HS-27A (cell line): ENCODE measurements around the gene LRP1B.

Experiments used
- DNase-seq: peaks from one replicate; pipeline ENCODE4 v3.0.0-alpha.2; 2012; ENCODE audit warnings: low read depth, missing footprints

The LRP1B gene

DNA sequence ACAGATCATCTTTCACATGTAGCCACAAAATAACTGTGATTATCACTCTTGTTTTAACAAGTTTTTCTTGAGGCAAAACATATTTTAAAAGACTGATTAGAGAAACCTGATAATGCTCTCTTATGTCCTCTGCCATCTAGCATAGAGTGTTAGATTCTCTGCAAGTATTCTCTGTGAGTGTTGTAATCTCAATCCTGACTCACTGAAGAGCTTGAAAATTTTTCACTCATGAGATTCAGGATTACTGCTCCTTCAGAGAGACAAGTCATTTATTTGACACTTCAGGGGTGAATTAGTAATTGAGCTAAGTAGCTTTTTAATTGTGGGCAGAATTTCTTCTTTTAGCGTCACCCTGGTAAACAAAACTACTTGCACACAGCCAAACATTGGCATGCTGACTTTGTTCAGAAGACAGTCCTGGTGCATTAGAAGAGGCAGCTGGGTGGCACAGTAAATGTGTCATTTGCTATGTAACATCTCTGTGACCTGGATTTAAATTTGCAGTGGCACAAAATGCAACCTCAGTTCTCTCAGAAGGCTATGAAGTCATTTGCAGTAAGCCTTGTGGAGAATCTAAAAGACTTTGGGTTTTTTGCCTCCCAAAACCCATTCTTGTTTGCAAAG is 172.9 kb downstream of the LRP1B start:
- no peak for DNase-seq

DNA sequence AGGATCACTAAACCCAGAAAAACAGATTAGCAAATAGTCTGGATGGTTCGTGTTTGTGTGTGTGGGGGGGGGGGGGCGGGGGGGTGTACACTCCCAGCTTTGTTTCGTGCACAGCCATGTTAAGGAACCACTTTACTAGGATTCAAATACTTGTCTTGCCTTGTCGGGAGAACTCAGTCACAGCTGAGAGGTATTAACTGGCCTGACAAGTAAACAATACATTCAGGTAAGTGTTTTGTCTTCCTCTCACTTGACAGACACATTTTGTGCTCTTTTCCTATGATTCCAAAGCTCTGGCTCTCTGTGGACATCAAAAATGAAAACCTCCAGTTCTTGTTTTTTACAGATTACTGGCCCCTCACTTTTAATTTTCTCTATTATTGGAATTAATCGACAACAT is 173.5 kb downstream of the LRP1B start:
- no peak for DNase-seq

DNA sequence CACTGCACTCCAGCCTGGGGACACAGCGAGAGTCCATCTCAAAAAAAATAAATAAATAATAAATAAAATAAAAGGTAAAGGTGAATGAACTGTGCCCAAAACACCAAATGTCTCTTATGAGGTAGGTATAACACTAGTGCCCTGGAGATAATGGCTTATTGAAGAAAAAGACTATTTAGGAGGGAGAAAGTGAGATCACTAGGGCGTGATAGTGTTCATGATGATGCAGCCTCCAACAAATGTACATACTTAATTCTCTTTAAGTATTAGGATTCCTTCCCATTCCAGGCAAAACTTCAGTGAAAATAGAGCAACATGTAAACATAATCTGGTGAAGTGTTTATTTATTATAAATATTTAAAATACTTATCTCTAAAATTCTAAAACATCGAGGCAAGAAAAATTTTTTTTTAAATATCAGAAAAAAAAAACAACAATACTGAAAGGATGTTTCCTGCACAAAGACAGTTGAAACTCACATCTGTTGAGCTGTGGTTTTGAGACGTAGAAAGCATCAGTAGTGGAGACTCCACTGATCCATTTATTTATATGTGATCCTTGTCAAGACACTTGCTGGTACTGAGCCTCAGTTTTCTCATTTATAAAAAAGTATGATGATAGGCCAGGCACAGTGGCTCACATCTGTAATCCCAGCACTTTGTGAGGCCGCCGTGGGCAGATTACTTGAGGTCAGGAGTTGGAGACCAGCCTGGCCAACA is 183.3 kb downstream of the LRP1B start:
- no peak for DNase-seq

DNA sequence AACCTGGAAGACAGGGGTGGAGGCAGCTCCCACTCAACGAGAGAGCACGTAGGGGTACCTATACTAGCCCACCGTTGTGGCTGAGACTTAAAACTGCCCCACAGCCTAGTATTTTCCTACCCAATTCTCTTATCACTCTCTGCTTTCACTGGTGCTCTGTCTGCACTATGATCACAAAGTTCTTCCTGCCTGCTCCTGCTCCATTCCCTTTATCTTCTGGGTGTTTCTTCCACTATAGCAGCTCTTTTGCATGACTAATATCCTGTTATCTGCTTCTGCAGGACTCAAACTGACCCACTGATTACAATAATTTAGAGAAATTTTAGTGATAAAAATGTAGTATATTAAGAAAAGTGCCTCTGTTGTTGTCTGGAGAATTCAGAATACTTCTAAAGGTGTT is 184.8 kb downstream of the LRP1B start:
- DNase-seq: no peak

DNA sequence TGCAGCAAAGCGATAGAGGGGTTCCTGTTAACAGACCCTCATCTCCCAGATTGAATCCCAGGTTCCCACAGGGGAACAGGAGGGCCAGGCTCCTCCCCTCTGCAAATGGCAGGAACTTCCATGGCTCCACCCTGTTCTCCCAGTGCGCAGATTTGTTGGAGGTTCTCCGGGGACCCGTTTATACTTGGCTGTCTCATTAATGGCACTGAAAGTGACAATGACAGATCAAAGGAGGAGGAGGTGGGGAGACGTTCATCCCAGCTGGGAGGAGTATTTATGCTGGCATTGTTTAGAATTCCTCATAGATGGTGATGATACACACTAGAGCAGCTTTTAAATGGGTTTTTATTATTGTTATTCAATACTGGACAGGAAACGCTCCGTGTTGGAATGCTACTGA is 186.9 kb downstream of the LRP1B start:
- no peak for DNase-seq

DNA sequence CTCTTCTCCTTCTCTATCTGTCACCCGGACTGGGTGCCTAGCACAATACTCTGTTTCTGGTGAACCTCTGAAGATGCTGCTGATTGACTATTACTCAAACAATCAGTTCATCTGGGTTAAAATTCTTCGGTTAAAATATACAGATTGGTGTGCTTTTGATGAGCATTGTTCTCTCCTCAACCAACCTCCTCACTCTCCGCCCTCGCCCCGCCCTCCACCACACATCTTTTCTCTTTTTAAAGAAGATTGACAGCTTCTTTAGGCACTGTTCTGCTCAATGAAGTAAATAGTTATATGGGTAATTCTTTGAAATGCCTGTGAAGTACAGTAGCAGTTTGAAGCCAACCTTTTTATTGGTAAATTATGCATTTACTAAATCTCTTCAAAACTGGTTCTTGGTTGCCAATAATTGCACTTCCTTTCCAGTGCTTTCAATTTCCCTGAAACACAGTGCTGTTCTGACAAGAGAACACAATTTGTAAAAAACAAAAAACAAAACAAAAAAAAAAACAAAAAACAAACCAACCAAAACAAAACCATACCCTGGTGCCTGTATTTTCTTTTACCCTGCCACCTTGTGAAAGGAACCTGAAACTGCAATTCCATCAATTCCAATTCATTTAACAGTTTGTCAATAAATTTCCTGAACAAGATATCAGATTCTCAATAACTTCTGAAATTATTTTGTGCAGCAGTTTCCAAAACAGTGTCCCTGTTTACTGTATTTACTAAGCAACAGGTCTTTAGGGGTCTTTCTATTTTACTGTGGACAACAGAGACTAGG is 188.6 kb downstream of the LRP1B start:
- DNase-seq: no peak

DNA sequence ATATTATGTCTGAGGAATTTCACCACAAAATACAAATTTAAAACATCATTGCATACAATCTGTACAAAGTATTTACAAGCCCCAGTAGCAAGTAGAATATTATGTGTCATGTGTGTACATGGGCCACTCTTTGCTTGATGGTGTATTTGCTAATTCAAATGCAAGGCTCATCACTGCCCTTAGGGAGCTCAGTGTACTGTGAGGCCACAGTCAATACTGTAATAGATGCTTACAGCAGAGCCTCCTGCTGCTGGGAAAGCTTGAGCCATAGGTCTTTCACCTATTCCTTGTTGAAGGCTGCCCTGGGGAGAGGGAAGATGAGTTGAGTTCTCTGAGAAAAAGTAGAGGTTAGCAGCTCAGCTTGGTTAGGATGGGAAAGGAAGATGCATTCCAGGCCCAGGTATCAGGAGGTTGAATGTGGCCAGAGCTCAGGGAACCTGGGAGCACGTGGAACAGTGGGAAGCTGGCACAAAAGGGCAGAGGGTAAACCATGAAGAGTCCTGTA is 189.6 kb downstream of the LRP1B start:
- no peak for DNase-seq

DNA sequence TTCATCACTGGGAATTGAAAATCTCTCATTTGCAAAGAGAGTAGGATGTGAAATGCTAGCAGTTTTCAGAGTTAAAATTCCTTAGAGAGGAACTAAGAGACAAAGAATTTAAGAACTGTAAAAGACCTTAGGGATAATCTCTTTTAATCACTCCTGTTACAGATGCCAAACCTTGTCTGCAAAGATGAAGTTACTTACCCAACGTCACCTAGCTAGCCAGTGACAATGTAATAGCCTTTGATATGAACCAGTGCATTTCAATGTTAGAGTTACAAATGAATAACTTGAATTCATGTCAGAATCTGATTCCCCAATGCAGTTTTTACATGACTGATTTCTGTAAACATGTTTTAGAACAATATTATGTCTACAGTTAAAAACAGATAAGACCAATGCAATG is 190.1 kb downstream of the LRP1B start:
- DNase-seq: no peak

DNA sequence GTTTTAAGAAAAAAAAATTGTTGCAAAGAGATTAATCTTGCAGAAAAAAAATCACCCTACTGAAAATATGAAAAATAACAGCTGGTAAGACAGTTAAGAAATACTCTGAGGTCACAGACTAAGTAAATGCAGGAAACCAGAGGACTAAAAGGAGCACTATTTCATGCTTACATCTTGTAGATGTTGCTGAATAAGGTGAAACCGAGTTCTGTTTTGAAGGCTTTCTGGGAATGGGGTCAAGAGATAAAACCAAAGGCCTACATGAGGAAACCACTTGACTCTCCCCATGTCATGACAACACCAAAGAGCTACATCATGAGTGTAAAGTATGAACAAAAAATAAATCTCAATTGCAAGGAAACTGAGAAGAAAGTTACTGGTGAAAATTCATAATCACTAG is 197.6 kb downstream of the LRP1B start:
- DNase-seq: no peak

DNA sequence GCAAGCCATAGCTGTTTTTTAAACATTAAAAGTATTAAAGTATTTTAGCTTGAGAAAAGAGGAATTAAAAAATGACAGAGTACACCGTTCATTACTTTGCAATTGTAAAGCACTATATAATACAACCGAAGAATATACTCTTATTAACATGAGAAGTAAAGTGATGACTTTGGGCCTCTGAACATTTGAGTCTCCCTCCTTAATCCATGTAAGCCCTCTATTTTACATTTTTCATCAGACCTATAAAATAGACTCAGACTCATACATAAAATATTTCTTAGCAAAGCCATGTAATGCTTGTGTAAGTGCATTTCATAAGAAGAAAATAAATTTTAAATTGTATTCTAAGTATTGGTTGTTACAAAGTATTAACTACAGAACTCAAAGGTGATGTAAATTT is 198.6 kb downstream of the LRP1B start:
- no peak for DNase-seq

DNA sequence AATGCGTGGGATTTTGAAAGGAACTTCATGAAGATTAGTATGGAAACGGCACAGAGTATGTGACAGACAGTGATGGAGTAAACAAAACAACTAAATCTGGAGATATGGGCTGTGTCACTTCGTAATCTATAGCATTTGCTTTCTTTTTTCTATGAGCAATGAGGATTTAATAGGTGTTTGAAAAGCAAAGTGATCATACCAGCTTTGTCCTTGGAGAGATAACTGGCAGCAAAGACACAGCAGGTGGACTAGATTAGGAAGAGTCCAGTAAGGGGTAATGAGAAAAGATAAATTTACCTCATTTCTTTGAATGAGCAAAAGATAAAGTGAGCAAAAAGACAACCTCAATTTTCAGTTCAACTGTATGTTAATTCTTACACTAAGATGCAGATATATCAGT is 199.0 kb downstream of the LRP1B start:
- DNase-seq: no peak

DNA sequence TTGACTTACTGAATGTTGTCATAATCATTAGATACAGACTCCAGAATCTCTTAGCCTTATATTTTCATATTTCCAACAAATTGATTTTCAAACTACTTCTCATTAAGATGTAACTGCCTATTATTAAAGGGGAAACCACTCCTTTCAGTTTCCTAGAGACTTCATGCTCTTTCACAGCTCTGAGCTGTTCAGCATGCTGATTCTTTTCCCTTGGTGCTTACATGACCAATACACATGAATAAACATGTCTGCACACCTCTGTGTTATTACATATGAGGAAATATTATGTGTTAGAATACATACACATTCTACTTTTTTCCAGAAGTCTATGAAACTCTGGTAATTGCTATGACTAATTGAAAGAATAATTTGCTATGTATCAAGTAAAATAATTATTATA is 200.0 kb downstream of the LRP1B start:
- no peak for DNase-seq

DNA sequence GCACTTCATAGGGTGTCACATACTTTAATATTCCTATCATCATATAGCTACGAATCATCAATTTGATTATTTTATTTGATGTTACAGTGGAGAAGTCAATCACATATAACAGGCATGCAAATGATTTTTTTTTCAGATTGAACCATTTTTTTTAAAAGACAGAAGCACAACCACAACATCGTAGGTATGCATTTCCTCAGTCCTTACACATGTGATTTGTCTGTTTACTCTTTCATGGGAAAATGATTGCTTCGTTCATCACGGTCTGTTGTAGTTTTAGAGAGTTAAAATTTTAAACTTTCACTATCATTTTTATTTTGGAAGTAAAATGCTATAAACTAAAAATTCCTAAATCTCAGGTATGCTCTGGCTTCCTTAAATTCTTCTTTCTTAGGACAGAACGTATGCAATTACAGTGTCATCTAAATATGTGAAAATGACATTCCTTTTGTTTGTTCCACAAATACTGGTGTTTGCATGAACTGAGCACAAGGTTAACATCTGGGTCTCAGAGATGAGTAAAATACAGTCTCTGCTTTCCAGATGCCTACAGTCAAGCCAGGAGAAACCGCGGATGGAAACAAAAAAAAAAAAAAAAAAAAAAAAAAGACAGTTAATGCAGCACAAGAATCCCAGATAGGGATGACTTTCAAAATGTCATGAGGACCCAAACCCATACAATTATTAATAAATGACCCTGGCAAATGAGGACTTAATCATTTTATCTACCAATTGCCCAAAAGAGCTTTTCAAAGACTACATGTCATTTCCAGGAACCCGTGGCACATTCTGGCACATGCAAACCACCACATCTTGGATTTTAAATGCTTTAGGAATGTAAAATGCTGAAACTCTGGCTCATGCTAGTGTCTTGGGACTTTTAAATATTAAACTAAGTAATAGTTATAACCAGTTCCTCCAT is 201.2 kb downstream of the LRP1B start:
- DNase-seq: no peak

DNA sequence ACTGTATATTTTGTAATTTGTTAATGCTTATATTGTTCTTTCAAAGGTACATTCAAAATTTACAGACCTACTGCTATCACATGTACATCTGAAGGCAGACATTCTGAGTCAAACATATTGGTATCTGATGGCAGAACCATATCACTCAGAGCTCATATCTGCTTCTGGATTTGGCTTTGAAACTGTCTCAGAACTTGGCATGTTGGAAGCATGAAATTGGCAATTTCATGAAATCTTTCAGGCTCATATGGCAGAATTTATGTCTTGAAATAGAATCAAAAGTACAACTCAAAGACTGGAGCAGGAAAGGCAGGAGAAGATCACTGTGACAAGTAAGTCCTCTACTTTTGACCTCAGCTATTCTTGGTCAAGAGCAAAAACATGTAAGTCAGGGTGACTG is 202.3 kb downstream of the LRP1B start:
- DNase-seq: no peak

DNA sequence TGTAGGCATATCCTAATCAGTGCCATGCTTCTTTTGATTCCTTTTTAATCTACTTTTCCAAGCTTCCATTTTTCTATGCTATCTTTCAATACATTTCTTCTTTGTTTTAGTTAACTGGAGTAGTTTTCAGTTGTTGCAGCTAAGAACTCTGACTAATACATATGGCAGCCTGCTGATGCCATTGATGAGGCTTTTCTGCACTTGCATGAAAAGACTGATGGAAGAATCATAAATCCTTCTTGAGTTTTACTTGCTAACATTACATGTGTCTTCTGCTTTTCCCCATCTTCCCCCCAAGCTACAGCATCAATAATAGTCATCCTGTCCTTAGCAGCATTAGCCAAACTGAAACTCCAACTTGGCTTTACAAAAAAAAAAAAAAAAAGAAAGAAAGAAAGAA is 203.3 kb downstream of the LRP1B start:
- DNase-seq: no peak

DNA sequence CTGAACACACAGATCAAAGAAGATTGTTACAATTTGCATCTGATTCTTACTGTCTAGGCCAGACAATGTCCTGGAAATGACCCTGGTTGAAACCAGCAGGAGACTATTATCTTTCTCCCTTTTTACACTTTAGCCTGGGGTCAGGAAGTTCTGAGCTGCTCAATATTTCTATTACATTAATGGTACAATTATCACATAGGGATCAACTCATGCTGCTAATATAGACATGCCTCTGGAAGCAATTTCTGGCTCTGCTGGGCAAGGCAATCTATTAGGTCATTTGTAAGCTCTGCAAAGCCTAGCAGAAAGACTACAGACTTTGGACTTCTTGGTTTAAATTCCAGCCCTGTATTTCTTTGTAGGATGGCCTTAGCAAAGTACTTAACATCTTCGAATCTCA is 205.3 kb downstream of the LRP1B start:
- DNase-seq: no peak

DNA sequence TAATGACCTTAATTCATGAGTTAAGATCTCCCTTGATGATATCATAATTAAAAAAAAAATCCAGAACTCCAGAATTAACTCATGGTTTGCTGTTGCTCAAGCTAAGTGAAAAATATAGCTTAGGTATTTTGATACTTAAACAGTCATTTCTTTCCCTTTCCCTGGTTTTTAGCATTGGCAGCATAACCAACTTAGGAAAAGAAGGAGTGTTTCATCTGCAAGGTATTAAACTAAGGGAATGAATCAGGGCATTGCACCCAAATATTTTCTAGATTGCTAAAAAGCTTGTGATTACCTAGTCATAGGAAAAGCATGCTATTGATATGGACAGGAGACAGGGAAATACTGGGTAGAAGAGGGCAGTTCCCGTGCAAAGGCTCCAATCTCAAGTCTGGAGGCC is 207.2 kb downstream of the LRP1B start:
- peak; percentile 57 for DNase-seq

DNA sequence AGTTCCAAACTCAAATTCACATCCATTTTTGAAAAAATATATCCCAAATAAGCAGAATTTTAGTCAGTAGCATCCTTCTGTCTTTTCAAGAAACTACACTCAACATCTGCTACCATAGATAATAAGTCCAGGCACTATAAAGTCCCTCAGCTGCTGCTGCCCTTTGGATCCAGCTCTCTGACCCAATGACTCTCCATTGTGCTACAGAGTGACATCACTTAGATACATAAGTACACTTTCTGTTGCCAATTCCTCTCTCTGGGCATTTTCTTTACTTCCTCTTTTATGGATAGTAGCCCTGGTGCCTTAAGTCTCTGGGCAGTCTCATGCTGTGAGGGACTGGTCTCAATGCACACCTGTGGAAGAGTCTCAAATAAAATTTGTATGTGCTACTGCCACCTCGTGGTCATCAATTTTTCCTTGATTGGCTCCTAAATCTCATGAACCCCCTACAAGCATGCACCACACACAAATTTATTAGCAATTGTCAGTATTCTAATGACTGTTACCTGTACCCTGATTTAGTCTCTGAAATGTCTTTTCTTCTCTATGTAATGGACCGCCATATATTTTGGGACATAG is 219.2 kb downstream of the LRP1B start:
- no peak for DNase-seq

DNA sequence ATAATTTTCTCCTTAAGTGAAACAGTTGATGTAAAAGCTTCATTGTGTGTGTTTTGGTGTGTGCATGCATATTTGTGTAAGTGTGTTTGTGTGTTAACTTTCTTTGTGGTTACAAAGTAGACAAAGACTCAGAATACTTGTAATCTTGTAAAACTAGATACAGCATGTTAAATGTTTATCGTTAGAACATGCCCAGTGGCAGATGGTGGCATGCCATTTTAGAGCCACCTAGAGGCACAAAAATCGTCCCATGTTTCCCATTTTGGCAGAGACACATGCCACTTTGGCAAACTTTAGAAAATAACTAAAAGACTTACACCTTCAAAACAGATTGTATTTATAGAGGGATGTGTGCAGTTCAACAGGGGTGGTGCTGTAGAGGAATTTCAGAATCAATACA is 224.1 kb downstream of the LRP1B start:
- no peak for DNase-seq

DNA sequence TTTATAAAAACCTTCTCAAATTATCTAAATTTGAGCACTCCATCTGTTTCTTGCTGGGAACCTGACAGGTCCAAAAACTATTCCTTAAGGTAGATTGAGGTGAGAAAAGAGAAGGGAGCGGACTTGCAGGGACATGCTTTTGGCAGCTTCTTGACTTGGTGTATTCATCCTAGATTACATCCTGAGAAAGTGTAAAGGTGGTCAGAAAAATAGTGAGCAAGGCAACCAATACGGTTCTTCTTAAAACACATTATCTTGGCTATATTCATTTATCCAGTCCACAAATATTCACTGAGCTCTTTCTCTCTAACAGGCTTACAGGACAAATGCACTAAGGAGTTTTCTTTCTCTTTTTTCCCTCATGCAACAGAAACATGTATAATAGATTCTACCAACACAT is 230.0 kb downstream of the LRP1B start:
- no peak for DNase-seq

DNA sequence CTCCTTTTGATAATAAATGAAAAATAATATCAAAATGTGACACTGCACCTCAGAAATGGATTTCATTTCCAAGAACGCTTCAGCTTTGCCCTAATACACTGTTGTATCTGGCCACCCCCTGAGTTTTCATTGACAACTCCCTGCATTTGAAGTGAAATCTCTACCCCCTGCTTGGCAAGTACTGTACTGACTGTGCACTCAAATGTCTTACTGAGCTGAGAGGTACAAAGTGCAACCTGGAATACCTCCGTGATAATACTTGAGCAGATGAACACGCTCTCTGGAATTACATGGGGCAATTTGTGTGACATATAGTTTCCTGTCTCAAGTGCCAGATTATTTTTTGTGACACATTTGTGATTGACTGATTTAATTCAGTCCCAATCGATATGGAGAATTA is 231.1 kb downstream of the LRP1B start:
- no peak for DNase-seq

DNA sequence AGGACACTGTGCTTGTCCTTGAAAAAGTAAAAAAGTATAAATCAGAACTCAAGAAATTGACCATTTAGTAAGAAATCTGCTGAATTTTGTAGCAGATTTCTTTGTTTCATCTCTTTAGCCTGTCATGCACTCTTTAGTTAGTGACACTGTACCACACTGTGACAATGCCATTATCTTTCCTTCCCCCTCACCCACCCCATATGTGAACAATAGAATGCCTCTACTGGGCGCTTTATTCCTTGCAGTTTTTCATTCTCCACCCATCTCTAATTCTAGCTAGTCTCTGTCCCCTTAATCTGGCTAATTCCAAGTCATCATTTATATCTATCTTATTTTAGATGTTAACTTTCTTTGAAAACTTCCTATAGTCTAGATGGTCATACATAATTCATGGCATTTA is 241.0 kb downstream of the LRP1B start:
- no peak for DNase-seq
